ENCODE results near the gene TPCN1.

GRCh38 chr12:113318900-113319628 is 97.8 kb downstream of the TPCN1 start:
- TF ChIP-seq ZBTB33 (IDR thresholded peaks at IDR 0.05; ENCODE audit: borderline replicate concordance, low read depth): no peak
- no peak for TF ChIP-seq CTCF (IDR thresholded peaks at IDR 0.05)
- no peak for TF ChIP-seq POLR2AphosphoS5 (IDR thresholded peaks at IDR 0.05; ENCODE audit: low read depth, low read length)
- TF ChIP-seq CHD2 (IDR thresholded peaks at IDR 0.05; ENCODE audit: low read length, partially characterized antibody): no peak
